ENCODE results near the gene WASHC3.

GRCh38 chr12:102063069-102063468, 1.3 kb upstream of the WASHC3 start:
- TF ChIP-seq CTCF (conservative IDR thresholded peaks at IDR 0.05; ENCODE audit: low read depth, low read length) (no peak), EZH2 (IDR thresholded peaks at IDR 0.05; ENCODE audit: borderline replicate concordance, low read depth, low read length, poor library complexity, severe bottlenecking) (no peak)
